ENCODE data around the gene VPS35. TPM values are rescaled to one million over a fixed set of nuclear protein-coding genes. Genes with fewer than 3 reads are reported as not detected.
"Not testable (repeated sequence)": the region's sequence is repeated elsewhere in the genome, so short reads cannot be mapped to it uniquely, and the experiment has no call there.

VPS35 gene
- total RNA-seq, 1 donor from 2014 or later: 105 TPM

- Mint-ChIP-seq H3K27ac (ENCODE audit: unreplicated experiment) (peak overlapping the region; percentile 45), H3K4me1 (ENCODE audit: low read depth) (peaks cover 40% of the 10 kb centered on the region), H3K27me3 (ENCODE audit: low read depth) (no peaks in the 10 kb centered on the region), H3K9me3 (ENCODE audit: low read depth) (no peaks in the 10 kb centered on the region), H3K36me3 (ENCODE audit: low read depth) (no peaks in the 10 kb centered on the region), H3K4me3 (ENCODE audit: unreplicated experiment) (no peak overlapping the region)
- no peak for DNase-seq (ENCODE audit: low spot score)
- TF ChIP-seq, protein P1, sequence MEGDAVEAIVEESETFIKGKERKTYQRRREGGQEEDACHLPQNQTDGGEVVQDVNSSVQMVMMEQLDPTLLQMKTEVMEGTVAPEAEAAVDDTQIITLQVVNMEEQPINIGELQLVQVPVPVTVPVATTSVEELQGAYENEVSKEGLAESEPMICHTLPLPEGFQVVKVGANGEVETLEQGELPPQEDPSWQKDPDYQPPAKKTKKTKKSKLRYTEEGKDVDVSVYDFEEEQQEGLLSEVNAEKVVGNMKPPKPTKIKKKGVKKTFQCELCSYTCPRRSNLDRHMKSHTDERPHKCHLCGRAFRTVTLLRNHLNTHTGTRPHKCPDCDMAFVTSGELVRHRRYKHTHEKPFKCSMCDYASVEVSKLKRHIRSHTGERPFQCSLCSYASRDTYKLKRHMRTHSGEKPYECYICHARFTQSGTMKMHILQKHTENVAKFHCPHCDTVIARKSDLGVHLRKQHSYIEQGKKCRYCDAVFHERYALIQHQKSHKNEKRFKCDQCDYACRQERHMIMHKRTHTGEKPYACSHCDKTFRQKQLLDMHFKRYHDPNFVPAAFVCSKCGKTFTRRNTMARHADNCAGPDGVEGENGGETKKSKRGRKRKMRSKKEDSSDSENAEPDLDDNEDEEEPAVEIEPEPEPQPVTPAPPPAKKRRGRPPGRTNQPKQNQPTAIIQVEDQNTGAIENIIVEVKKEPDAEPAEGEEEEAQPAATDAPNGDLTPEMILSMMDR (IDR thresholded peaks at IDR 0.05): no peak
Measured at GRCh38 chr16:46686815-46687473, 2.0 kb downstream of the VPS35 start.

- H3K27ac Mint-ChIP-seq (ENCODE audit: unreplicated experiment); H3K27me3 Mint-ChIP-seq (ENCODE audit: low read depth); H3K9me3 Mint-ChIP-seq (ENCODE audit: low read depth); H3K36me3 Mint-ChIP-seq (ENCODE audit: low read depth); H3K4me3 Mint-ChIP-seq (ENCODE audit: unreplicated experiment); DNase-seq (ENCODE audit: low spot score): not testable (repeated sequence)
- H3K4me1 Mint-ChIP-seq (ENCODE audit: low read depth): peaks cover 27% of the 10 kb centered on the region
Measured at GRCh38 chr16:46681867-46682266, 7.1 kb downstream of the VPS35 start.

DNA sequence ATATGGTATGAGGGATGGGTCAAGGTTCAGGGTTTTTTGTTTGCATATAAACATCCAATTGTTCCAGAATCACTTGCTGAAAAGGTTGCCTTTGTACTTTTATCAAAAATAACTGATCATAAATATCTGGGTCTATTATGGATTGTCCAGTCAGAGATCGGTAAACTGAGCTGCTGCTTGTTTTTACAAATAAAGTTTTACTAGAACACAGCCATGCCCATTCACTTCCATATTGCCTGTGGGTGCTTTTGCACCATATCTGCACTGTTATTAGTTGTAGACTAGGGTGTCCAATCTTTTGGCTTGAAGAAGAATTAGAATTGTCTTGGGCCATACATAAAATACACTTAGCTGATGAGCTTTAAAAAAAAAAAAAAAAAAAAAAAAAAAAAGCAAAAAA is 11.0 kb downstream of the VPS35 start:
- not testable (repeated sequence) for DNase-seq (ENCODE audit: low spot score)
- H3K36me3 Mint-ChIP-seq (ENCODE audit: low read depth): peaks cover 19% of the 10 kb centered on the region

DNA sequence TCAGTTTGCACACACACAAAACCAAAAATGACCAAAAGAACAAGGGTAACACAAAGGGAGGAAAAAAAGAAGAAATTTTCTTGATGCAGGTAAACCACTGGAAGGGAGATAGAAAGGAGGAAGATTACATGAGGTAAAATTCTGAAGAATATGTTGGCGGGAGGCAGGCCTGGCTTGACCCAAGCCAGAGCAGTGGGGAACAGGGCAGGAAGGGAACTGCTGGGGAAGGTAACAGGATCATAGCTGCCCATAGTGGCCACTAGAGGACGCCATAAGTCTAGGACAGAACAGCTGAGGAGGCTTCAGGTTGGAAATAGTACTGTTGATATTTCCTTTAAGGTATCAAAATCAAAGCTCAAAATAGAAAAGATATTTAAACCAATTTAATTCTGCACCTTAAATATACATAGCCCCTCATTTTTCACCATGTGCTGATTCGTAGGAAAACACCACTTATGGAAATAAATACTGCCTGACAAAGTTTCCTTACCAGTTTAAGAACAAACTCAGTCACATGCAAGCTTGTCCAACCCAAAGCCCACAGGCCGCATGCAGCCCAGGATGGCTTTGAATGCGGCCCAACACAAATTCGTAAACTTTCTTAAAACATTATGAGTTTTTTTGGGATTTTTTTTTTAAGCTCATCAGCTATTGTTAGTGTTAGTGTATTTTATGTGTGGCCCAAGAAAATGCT is 15.5 kb downstream of the VPS35 start:
- Mint-ChIP-seq H3K9me3 (ENCODE audit: low read depth) (no peaks in the 10 kb centered on the region), H3K27ac (ENCODE audit: unreplicated experiment) (no peak overlapping the region)

More for the DNA sequence above, 11.0 kb downstream of the VPS35 start:
- H3K4me3 Mint-ChIP-seq (ENCODE audit: unreplicated experiment); H3K4me1 Mint-ChIP-seq (ENCODE audit: low read depth); H3K9me3 Mint-ChIP-seq (ENCODE audit: low read depth); H3K27ac Mint-ChIP-seq (ENCODE audit: unreplicated experiment); H3K27me3 Mint-ChIP-seq (ENCODE audit: low read depth): not testable (repeated sequence)

GRCh38 chr16:46662123-46662522 is 26.9 kb downstream of the VPS35 start:
- H3K4me1 Mint-ChIP-seq (ENCODE audit: low read depth): no peaks in the 10 kb centered on the region
- no peaks in the 10 kb centered on the region for H3K27me3 Mint-ChIP-seq (ENCODE audit: low read depth)
- TF ChIP-seq, protein P1 (IDR thresholded peaks at IDR 0.05): no peak
- no peak overlapping the region for H3K4me3 Mint-ChIP-seq (ENCODE audit: unreplicated experiment)
- H3K36me3 Mint-ChIP-seq (ENCODE audit: low read depth): peaks cover 37% of the 10 kb centered on the region
- DNase-seq (ENCODE audit: low spot score): no peak
- no peak overlapping the region for H3K27ac Mint-ChIP-seq (ENCODE audit: unreplicated experiment)
- no peaks in the 10 kb centered on the region for H3K9me3 Mint-ChIP-seq (ENCODE audit: low read depth)

More for the DNA sequence above, 15.5 kb downstream of the VPS35 start:
- Mint-ChIP-seq H3K4me1 (ENCODE audit: low read depth) (no peaks in the 10 kb centered on the region), H3K27me3 (ENCODE audit: low read depth) (no peaks in the 10 kb centered on the region), H3K36me3 (ENCODE audit: low read depth) (peaks cover 29% of the 10 kb centered on the region), H3K4me3 (ENCODE audit: unreplicated experiment) (no peak overlapping the region)
- no peak for DNase-seq (ENCODE audit: low spot score)
- TF ChIP-seq, protein P1 (IDR thresholded peaks at IDR 0.05): peak; percentile 93

DNA sequence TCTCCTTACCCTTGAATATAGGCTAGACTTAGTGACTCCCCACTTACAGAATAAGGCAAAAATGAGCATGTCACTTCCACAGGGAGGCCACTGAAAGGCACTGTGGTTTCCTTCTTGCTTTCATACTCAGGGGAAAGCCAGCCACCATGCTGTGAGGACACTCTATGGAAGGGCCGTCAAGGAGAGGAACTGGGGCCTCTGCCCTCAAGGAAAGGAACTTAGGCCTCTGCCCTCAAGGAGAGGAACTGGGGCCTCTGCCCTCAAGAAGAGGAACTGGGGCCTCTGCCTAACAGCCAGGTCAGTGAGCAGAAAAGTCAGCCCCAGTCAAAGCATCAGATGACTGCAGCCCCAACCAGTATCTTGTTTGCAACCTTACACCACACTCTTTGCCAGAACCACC is 30.1 kb downstream of the VPS35 start:
- H3K4me3 Mint-ChIP-seq (ENCODE audit: unreplicated experiment): no peak overlapping the region
- no peaks in the 10 kb centered on the region for H3K27me3 Mint-ChIP-seq (ENCODE audit: low read depth)
- no peaks in the 10 kb centered on the region for H3K4me1 Mint-ChIP-seq (ENCODE audit: low read depth)
- H3K9me3 Mint-ChIP-seq (ENCODE audit: low read depth): no peaks in the 10 kb centered on the region
- peaks cover 30% of the 10 kb centered on the region for H3K36me3 Mint-ChIP-seq (ENCODE audit: low read depth)
- no peak overlapping the region for H3K27ac Mint-ChIP-seq (ENCODE audit: unreplicated experiment)
- no peak for DNase-seq (ENCODE audit: low spot score)
- TF ChIP-seq, protein P1 (IDR thresholded peaks at IDR 0.05): no peak
